ENCODE data around the gene JAML. TPM values are rescaled to one million over a fixed set of nuclear protein-coding genes. Genes with fewer than 3 reads are reported as not detected.

Gene JAML
- total RNA-seq, 1 donor from 2014 or later: 377 TPM

DNA sequence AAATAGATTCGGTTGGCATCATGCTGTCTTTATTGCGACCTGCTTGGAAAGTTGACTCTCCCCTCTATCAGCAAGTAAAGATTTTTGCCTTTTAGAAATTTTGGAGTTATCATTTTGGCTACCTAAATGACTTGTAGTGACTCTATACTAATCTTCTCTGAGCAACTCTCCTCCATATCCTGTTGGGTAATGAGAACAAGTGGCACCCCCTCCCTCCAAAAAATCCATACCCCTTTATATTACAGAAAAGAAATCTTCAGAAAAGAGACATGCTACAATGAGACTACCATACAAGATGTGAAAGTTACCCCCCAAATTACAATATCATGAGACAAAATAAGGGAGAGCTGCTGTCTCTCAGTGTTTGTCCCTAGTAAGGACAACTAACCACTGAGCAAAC, 1.2 kb downstream of the JAML start:
- no peak for DNase-seq (ENCODE audit: low spot score)
- Mint-ChIP-seq H3K27ac (peak overlapping the region; percentile 92), H3K4me1 (ENCODE audit: low read depth) (peaks cover 82% of the 10 kb centered on the region), H3K27me3 (ENCODE audit: low read depth) (no peaks in the 10 kb centered on the region), H3K9me3 (no peaks in the 10 kb centered on the region), H3K36me3 (ENCODE audit: low read depth) (peaks cover 82% of the 10 kb centered on the region), H3K4me3 (ENCODE audit: low read depth) (peak overlapping the region; percentile 86)
- intact Hi-C loops (cut with micrococcal nuclease): loop anchor here (1.0 kb wide), 1 partner anchor 22 kb away; no protein-coding TSS in a partner anchor

DNA sequence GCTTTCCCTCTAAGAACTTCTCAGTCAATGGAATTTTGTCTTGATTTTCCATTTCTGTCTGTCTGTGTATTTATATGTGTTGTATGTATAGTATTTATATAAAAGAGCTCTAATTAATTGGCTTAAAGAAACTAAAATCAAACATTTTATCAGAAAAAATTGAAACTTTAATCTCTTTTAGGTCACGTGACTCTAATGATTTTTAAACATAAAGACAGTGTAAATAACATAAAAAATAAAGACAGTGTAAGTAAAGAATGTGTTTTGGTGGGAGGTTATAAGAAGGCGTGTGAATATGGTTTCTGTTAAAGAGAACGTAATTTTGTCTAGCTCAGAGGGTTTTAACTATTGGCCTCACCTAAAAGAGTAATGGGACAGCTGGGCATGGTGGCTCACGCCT, 2.4 kb downstream of the JAML start:
- Mint-ChIP-seq H3K27me3 (ENCODE audit: low read depth) (no peaks in the 10 kb centered on the region), H3K27ac (peak overlapping the region; percentile 92), H3K36me3 (ENCODE audit: low read depth) (peaks cover 76% of the 10 kb centered on the region), H3K4me3 (ENCODE audit: low read depth) (peak overlapping the region; percentile 86), H3K9me3 (no peaks in the 10 kb centered on the region), H3K4me1 (ENCODE audit: low read depth) (peaks cover 81% of the 10 kb centered on the region)
- intact Hi-C loops (cut with micrococcal nuclease): no loop called here
- no peak for DNase-seq (ENCODE audit: low spot score)

DNA sequence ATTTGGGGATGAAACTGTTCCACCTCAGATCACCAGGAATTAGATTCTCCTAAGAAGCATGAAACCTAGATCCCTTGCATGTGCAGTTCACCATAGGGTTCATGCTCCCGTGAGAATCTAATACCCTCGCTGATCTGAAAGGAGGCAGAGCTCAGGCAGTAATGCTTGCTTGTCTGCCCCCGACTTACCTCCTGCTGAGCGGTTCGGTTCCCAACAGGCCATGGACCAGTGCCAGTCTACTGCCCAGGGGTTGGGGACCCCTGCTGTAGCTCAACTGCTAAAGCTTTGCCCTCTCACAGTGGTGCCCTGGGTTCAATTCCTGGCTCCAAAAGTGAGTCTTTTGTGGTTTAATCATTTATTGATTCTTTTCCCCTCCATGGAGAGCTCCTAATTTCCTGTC, 3.4 kb downstream of the JAML start:
- DNase-seq (ENCODE audit: low spot score): no peak
- Mint-ChIP-seq H3K36me3 (ENCODE audit: low read depth) (peaks cover 69% of the 10 kb centered on the region), H3K27me3 (ENCODE audit: low read depth) (no peaks in the 10 kb centered on the region), H3K27ac (peak overlapping the region; percentile 97), H3K4me3 (ENCODE audit: low read depth) (peak overlapping the region; percentile 77), H3K4me1 (ENCODE audit: low read depth) (peaks cover 80% of the 10 kb centered on the region), H3K9me3 (no peaks in the 10 kb centered on the region)
- intact Hi-C loops (cut with micrococcal nuclease): no loop called here

DNA sequence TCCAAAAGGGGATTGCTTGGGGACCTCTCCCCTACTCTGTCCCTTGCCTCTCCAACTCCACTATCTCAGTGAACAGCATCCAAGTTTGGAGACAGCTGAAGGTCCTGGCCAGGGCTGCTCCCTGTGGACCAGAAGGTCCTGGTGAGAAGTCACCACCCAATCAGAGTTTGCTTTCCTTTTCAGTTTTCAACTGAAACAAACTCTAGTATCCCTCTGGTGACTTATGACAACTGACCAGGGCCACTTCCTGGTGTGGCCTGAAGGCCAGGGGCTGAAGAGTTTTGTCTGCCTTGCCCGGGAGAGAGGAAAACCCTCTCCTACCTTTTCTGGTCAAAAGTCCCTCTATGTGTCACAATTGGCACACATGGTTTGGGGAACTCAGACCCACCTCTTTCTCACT, 5.1 kb downstream of the JAML start:
- Mint-ChIP-seq H3K27me3 (ENCODE audit: low read depth) (no peaks in the 10 kb centered on the region), H3K4me1 (ENCODE audit: low read depth) (peaks cover 81% of the 10 kb centered on the region), H3K36me3 (ENCODE audit: low read depth) (peaks cover 62% of the 10 kb centered on the region), H3K27ac (peak overlapping the region; percentile 97), H3K9me3 (no peaks in the 10 kb centered on the region), H3K4me3 (ENCODE audit: low read depth) (peak overlapping the region; percentile 77)
- no peak for DNase-seq (ENCODE audit: low spot score)
- intact Hi-C loops (cut with micrococcal nuclease): loop anchor here (5.0 kb wide), 1 partner anchor 88 kb away; no protein-coding TSS in a partner anchor

DNA sequence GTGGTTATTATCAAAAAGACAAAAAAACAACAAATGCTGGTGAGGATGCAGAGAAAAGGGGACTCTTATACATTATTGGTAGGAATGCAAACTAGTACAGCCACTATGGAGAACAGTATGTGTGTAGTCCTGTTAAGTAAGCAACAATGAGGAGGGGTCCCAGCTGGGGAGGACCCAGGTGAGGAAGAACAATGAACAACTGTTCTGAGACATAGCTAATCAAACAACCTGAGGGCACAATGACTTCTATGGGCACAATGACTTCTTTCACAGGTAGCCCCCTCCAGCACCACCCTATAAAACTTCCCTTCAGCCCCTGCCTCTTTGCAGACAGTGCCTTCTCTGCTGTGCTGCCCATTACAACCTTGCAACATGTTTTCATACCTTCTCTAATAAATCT, 5.6 kb downstream of the JAML start:
- peak overlapping the region; percentile 97 for H3K27ac Mint-ChIP-seq
- peaks cover 83% of the 10 kb centered on the region for H3K4me1 Mint-ChIP-seq (ENCODE audit: low read depth)
- intact Hi-C loops (cut with micrococcal nuclease): loop anchor here (5.0 kb wide), 1 partner anchor 88 kb away; no protein-coding TSS in a partner anchor
- peaks cover 63% of the 10 kb centered on the region for H3K36me3 Mint-ChIP-seq (ENCODE audit: low read depth)
- no peaks in the 10 kb centered on the region for H3K27me3 Mint-ChIP-seq (ENCODE audit: low read depth)
- DNase-seq (ENCODE audit: low spot score): no peak
- no peaks in the 10 kb centered on the region for H3K9me3 Mint-ChIP-seq
- peak overlapping the region; percentile 77 for H3K4me3 Mint-ChIP-seq (ENCODE audit: low read depth)

DNA sequence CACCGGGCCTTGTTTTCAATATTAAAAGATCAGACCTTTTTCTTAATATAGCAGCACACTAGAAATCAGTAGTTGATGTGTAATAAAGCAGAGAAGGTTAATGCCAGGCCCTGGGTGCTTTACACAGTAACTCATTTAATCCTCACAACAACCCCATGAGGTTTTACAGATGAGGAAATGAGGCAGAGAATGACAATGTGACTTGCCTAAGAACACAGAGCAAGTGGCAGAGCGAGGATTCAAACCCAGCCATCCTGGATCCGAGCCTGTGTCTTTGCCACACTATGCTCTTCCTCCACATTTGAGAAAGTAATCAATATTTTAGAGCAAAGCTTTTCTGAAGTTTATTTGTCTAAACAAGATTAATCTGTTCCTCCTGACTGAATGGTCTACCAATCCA, 7.2 kb downstream of the JAML start:
- DNase-seq (ENCODE audit: low spot score): no peak
- Mint-ChIP-seq H3K4me3 (ENCODE audit: low read depth) (peak overlapping the region; percentile 82), H3K4me1 (ENCODE audit: low read depth) (peaks cover 92% of the 10 kb centered on the region), H3K36me3 (ENCODE audit: low read depth) (peaks cover 65% of the 10 kb centered on the region), H3K9me3 (no peaks in the 10 kb centered on the region), H3K27ac (peak overlapping the region; percentile 97), H3K27me3 (ENCODE audit: low read depth) (no peaks in the 10 kb centered on the region)
- intact Hi-C loops (cut with micrococcal nuclease): loop anchor here (1.0 to 5.0 kb wide), 8 partner anchors 10 to 215 kb away; no protein-coding TSS in a partner anchor

DNA sequence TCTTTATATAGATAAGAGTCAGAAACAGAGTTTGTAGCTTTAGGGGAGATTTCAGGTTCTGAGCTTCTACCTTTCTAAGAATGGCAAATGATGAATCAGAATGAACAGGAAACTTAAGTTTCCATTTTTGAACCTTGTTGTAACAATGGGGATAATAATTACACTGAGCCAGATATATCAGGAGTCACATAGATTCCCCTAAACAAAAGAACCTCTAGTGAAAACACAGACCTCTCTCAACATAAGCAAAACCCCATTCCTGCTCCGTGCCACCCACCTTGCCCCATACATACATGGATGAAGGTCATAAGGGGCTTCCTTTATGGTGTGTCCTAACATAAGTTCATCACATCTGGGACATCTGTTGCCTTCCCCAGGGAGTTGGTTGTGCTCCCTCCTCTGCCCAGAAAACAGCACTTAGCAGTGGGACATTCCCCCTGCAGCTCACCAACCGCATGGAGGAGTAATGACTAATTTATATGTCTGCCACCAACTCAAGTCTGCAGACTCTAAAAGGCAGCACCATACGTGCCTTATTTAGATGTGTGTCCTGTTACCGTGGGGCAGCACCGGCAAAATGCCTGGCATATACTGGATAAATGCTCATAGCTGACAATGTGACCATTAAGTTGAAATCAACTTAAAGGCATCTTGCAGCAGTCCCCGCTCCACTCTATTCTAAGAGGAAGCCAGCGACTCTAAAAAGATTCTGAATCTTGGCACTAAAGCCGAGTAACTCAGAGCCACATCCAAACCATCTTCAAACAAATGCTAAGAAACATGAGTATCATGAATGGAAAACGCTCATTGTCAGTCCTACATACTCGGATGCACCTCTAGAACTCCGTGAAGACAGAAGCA, 8.0 kb downstream of the JAML start:
- DNase-seq (ENCODE audit: low spot score): no peak
- no peaks in the 10 kb centered on the region for H3K9me3 Mint-ChIP-seq
- H3K27me3 Mint-ChIP-seq (ENCODE audit: low read depth): no peaks in the 10 kb centered on the region
- H3K4me1 Mint-ChIP-seq (ENCODE audit: low read depth): peaks cover 93% of the 10 kb centered on the region
- peaks cover 66% of the 10 kb centered on the region for H3K36me3 Mint-ChIP-seq (ENCODE audit: low read depth)
- intact Hi-C loops (cut with micrococcal nuclease): loop anchor here (1.0 to 5.0 kb wide), 8 partner anchors 10 to 214 kb away; no protein-coding TSS in a partner anchor
- peak overlapping the region; percentile 82 for H3K4me3 Mint-ChIP-seq (ENCODE audit: low read depth)
- H3K27ac Mint-ChIP-seq: peak overlapping the region; percentile 97

DNA sequence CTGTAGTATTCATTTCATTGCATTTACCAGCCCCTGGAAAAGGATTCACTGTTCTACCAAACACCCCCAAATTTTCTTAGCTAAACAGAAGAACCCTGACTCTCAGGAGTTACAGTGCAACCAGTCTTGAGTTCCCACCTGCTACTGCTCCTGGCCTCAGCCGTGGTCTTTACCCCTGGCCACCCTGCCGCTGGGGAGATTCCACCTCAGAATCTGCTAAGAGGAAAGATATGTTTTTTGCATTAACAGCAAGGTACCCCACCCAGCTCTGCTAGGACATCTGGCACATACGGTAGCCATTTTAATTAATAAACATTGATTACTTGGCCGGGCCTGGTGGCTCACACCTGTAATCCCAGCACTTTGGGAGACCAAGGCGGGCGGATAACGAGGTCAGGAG, 9.0 kb downstream of the JAML start:
- Mint-ChIP-seq H3K9me3 (no peaks in the 10 kb centered on the region), H3K4me1 (ENCODE audit: low read depth) (peaks cover 93% of the 10 kb centered on the region), H3K27me3 (ENCODE audit: low read depth) (no peaks in the 10 kb centered on the region), H3K27ac (peak overlapping the region; percentile 97), H3K36me3 (ENCODE audit: low read depth) (peaks cover 73% of the 10 kb centered on the region), H3K4me3 (ENCODE audit: low read depth) (peak overlapping the region; percentile 82)
- intact Hi-C loops (cut with micrococcal nuclease): loop anchor here (2.0 to 5.0 kb wide), 3 partner anchors 17 to 213 kb away; no protein-coding TSS in a partner anchor
- no peak for DNase-seq (ENCODE audit: low spot score)

DNA sequence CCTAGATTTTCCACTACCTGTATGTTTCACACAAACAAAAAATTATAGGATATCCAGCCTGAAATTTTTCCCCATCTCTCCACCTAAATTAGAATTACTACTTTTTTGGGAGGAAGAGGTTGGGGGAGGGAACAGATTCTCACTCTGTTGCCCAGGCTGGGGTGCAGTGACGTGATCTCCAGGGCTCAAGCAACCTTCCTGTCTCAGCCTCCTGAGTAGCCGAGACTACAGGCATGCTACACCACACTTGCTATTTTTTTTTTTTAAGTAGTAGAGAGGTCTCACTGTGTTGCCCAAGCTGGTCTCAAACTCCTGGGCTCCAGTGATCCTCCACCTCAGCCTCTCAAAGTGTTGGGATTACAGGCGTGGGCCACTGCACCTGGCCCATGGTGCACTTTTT, 9.5 kb downstream of the JAML start:
- H3K36me3 Mint-ChIP-seq (ENCODE audit: low read depth): peaks cover 76% of the 10 kb centered on the region
- no peak for DNase-seq (ENCODE audit: low spot score)
- intact Hi-C loops (cut with micrococcal nuclease): loop anchor here (5.0 kb wide), 1 partner anchor 92 kb away; no protein-coding TSS in a partner anchor

DNA sequence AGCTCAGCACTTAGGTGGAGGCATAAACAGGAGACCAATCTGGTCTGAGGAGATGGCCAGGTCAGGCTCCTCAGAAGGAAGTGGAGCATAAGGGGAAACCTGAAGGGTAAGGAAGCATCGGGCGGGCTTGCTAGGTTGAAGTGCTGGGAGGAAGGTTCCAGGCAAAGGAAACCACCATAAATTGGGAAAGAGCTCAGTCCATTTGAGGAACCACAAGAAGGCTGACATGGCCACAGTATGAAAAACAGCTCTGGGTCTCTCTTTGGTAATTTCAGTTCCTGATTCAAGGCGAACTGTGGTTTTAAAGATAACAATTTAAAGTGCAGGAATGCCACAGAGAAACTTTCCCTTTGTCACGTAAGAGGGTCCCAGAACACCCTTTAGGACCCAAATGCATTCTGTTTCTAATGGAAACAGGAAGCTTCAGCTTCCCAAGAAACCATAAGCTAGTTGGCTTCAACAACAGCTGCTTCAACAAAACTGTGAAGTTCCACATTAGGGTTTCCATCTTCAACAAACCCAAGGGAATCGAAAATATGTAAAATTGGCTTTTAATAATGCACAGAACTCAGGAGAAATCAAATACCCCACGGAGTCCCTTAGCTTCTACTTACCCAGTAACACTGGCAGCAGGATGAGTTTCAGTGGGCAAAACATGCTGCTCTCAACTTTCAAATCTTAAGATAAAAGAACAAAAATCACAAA, 10.4 kb downstream of the JAML start:
- H3K27me3 Mint-ChIP-seq (ENCODE audit: low read depth): no peaks in the 10 kb centered on the region
- H3K27ac Mint-ChIP-seq: peak overlapping the region; percentile 97
- peaks cover 73% of the 10 kb centered on the region for H3K36me3 Mint-ChIP-seq (ENCODE audit: low read depth)
- intact Hi-C loops (cut with micrococcal nuclease): no loop called here
- no peak for DNase-seq (ENCODE audit: low spot score)
- H3K9me3 Mint-ChIP-seq: no peaks in the 10 kb centered on the region
- peaks cover 87% of the 10 kb centered on the region for H3K4me1 Mint-ChIP-seq (ENCODE audit: low read depth)
- peak overlapping the region; percentile 82 for H3K4me3 Mint-ChIP-seq (ENCODE audit: low read depth)

More for the DNA sequence above, 9.5 kb downstream of the JAML start:
- Mint-ChIP-seq H3K4me1 (ENCODE audit: low read depth) (peaks cover 92% of the 10 kb centered on the region), H3K27me3 (ENCODE audit: low read depth) (no peaks in the 10 kb centered on the region), H3K9me3 (no peaks in the 10 kb centered on the region), H3K27ac (peak overlapping the region; percentile 97), H3K4me3 (ENCODE audit: low read depth) (peak overlapping the region; percentile 82)

DNA sequence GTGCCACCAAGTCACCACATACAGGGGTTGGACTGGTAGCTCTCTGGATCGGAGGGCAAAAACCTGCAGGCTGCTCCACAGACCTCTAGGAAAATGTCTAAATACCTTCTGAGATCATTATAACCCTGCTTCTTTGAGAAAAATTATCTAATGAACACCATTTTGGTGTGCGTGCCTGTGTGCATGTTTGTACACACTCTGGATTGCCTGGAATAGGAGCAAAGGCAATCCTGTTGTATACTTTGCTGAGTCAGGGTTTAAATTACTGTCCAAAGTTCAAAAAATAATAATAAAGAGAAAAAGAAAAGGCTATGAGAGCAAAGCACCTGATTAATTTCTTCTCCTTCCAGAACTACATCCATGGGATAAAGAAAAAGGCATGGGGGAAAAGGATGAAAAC, 11.0 kb downstream of the JAML start:
- H3K36me3 Mint-ChIP-seq (ENCODE audit: low read depth): peaks cover 74% of the 10 kb centered on the region
- peak overlapping the region; percentile 82 for H3K4me3 Mint-ChIP-seq (ENCODE audit: low read depth)

DNA sequence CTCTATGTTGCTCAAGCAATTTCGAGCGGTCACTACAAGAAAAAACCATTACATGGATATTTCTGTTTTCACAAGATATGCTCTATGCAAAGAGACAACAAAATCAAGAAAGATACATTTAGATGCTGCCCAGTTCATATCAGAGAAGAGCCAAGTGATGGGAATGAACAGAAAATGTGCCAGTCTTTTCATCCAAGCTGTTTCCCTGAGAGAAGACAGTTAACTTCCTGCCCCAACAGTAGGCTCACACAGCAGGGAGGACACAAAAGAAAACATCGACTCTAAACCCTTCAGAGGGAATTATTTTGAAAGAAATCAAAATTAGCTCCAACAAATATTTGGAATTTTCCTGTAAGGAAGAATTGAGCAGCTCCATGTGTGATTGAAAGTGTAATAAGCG, 11.6 kb downstream of the JAML start:
- H3K4me3 Mint-ChIP-seq (ENCODE audit: low read depth): peak overlapping the region; percentile 82
- no peaks in the 10 kb centered on the region for H3K9me3 Mint-ChIP-seq
- H3K27ac Mint-ChIP-seq: peak overlapping the region; percentile 97
- peaks cover 78% of the 10 kb centered on the region for H3K36me3 Mint-ChIP-seq (ENCODE audit: low read depth)
- DNase-seq (ENCODE audit: low spot score): no peak
- intact Hi-C loops (cut with micrococcal nuclease): no loop called here
- H3K4me1 Mint-ChIP-seq (ENCODE audit: low read depth): peaks cover 84% of the 10 kb centered on the region
- no peaks in the 10 kb centered on the region for H3K27me3 Mint-ChIP-seq (ENCODE audit: low read depth)

More for the DNA sequence above, 11.0 kb downstream of the JAML start:
- intact Hi-C loops (cut with micrococcal nuclease): no loop called here
- H3K27ac Mint-ChIP-seq: peak overlapping the region; percentile 97
- H3K4me1 Mint-ChIP-seq (ENCODE audit: low read depth): peaks cover 87% of the 10 kb centered on the region
- no peaks in the 10 kb centered on the region for H3K9me3 Mint-ChIP-seq
- no peak for DNase-seq (ENCODE audit: low spot score)
- no peaks in the 10 kb centered on the region for H3K27me3 Mint-ChIP-seq (ENCODE audit: low read depth)
